H1 (cell line): ENCODE measurements around the gene IGFL3. TPM values are rescaled to one million over a fixed set of nuclear protein-coding genes. Genes with fewer than 3 reads are reported as not detected.
"Not testable (repeated sequence)": the region's sequence is repeated elsewhere in the genome, so short reads cannot be mapped to it uniquely, and the experiment has no call there.

Source experiments
- CTCF ChIA-PET: fragments of 300-600 bp; sonication (Branson Sonifier 250); formaldehyde crosslinking; loops from one replicate; lab custom pipeline; 2021; ENCODE audit not compliant: partially characterized antibody; lab: Charles Lee
- POLR2A ChIA-PET: fragments of 300-600 bp; sonication (Branson Sonifier 250); formaldehyde crosslinking; loops from one replicate; lab custom pipeline; 2021; ENCODE audit warnings: inconsistent platforms; ENCODE audit not compliant: partially characterized antibody; lab: Charles Lee
- DNase-seq, 2 experiments: peaks; one replicate each; pipeline versions ENCODE4 v3.0.0 to v3.0.0-alpha.2; 2010 to 2022; ENCODE audit warnings: low spot score in 2 of 2, low read depth in 1 of 2, mixed read lengths in 1 of 2
- FAIRE-seq: peaks from 2 replicates; lab custom pipeline; 2011; peaks lifted over from hg19 to GRCh38; lab: Jason Lieb, UNC
- H2AFZ ChIP-seq: 2 replicates; pipeline ENCODE4 v1.8.1; 2012; ENCODE audit warnings: low read length, inconsistent platforms
- H2AK5ac ChIP-seq: 2 replicates; pipeline ENCODE4 v1.6.1; 2013; ENCODE audit warnings: low read depth, low read length
- H2BK120ac ChIP-seq: replicated peaks from 2 replicates; pipeline ENCODE3; 2013; ENCODE audit warnings: low read depth, low read length, inconsistent platforms
- H2BK12ac ChIP-seq: 2 replicates; pipeline ENCODE4 v1.6.1; 2013; ENCODE audit warnings: low read depth, low read length
- H2BK15ac ChIP-seq: 2 replicates; pipeline ENCODE4 v1.6.1; 2013; ENCODE audit warnings: low read length
- H2BK20ac ChIP-seq: 2 replicates; pipeline ENCODE4 v1.6.1; 2013; ENCODE audit warnings: low read length
- H2BK5ac ChIP-seq: 2 replicates; pipeline ENCODE4 v1.6.1; 2013; ENCODE audit warnings: low read depth, low read length
- H3K14ac ChIP-seq: 2 replicates; pipeline ENCODE4 v1.6.1; 2013; ENCODE audit warnings: inconsistent platforms; ENCODE audit not compliant: insufficient read length
- H3K18ac ChIP-seq: 2 replicates; pipeline ENCODE4 v1.6.1; 2013; ENCODE audit warnings: low read length; ENCODE audit errors: extremely low read depth
- H3K23ac ChIP-seq: 2 replicates; pipeline ENCODE4 v1.6.1; 2013; ENCODE audit warnings: inconsistent platforms; ENCODE audit not compliant: insufficient read length
- H3K23me2 ChIP-seq: 2 replicates; pipeline ENCODE4 v1.6.1; 2013; ENCODE audit warnings: low read depth, low read length
- H3K27ac ChIP-seq: 2 replicates; pipeline ENCODE4 v1.6.1; 2011; ENCODE audit warnings: low read depth, low read length, inconsistent platforms
- H3K27me3 ChIP-seq, 4 experiments: replicated peaks in 1 of 4; 1 replicate in 1 of 4; 2 replicates in 3 of 4; pipeline versions ENCODE4 v1.6.1 to v1.8.1; 2011 to 2013; ENCODE audit warnings: low read length in 3 of 4, mild to moderate bottlenecking in 3 of 4, inconsistent platforms in 2 of 4, mixed read lengths in 2 of 4, moderate library complexity in 1 of 4; ENCODE audit not compliant: control insufficient read depth in 3 of 4, insufficient read depth in 3 of 4; ENCODE audit errors: extremely low read depth in 1 of 4
- H3K36me3 ChIP-seq, 4 experiments: 2 replicates each; pipeline versions ENCODE4 v1.6.1 to v1.8.1; 2011 to 2013; ENCODE audit warnings: mild to moderate bottlenecking in 4 of 4, low read length in 3 of 4, moderate library complexity in 2 of 4, control low read depth in 1 of 4, inconsistent platforms in 1 of 4; ENCODE audit not compliant: insufficient read depth in 4 of 4, control insufficient read depth in 2 of 4
- H3K4ac ChIP-seq: replicated peaks from 2 replicates; pipeline ENCODE3; 2013; ENCODE audit warnings: low read length, low read depth, mixed read lengths, inconsistent platforms; ENCODE audit not compliant: insufficient read length
- H3K4me1 ChIP-seq, 4 experiments: replicated peaks in 1 of 4; 1 replicate in 1 of 4; 2 replicates in 3 of 4; pipeline versions ENCODE4 v1.6.1 to v1.8.1; 2011 to 2013; ENCODE audit warnings: low read length in 3 of 4, inconsistent platforms in 2 of 4, mixed read lengths in 1 of 4; ENCODE audit not compliant: insufficient read depth in 4 of 4, control insufficient read depth in 3 of 4
- H3K4me2 ChIP-seq, 2 experiments: 2 replicates each; pipeline versions ENCODE4 v1.6.1 to v1.8.1; 2011 to 2013; ENCODE audit warnings: low read depth in 2 of 2, low read length in 2 of 2, control low read depth in 1 of 2, inconsistent platforms in 1 of 2, mild to moderate bottlenecking in 1 of 2; ENCODE audit not compliant: insufficient read depth in 1 of 2
- H3K4me3 ChIP-seq, 4 experiments: fragments of 200-600, 300-600 bp in 1 of 4; sonication (generic), shearing (Covaris generic), sonication (Bioruptor Twin) in 1 of 4; 2 replicates each; pipeline versions ENCODE4 v1.5.1 to v1.8.1; 2011 to 2016; ENCODE audit warnings: low read length in 4 of 4, low read depth in 3 of 4, control low read depth in 2 of 4, inconsistent platforms in 2 of 4, mild to moderate bottlenecking in 2 of 4, mixed read lengths in 1 of 4, moderate library complexity in 1 of 4; ENCODE audit not compliant: insufficient read depth in 2 of 4; ENCODE audit errors: extremely low read depth in 1 of 4
- H3K56ac ChIP-seq: replicated peaks from 2 replicates; pipeline ENCODE3; 2013; ENCODE audit warnings: low read depth, mild to moderate bottlenecking, mixed read lengths, low read length, inconsistent platforms; ENCODE audit not compliant: insufficient read length
- H3K79me1 ChIP-seq: 2 replicates; pipeline ENCODE4 v1.6.1; 2013; ENCODE audit warnings: low read depth, low read length, control low read depth
- H3K79me2 ChIP-seq, 2 experiments: 2 replicates each; pipeline versions ENCODE4 v1.6.1 to v1.8.1; 2012 to 2013; ENCODE audit warnings: low read length in 2 of 2, mild to moderate bottlenecking in 2 of 2, inconsistent platforms in 1 of 2; ENCODE audit not compliant: insufficient read depth in 2 of 2, control insufficient read depth in 1 of 2
- H3K9ac ChIP-seq, 4 experiments: replicated peaks in 1 of 4; 1 replicate in 1 of 4; 2 replicates in 3 of 4; pipeline versions ENCODE4 v1.6.1 to v1.8.1; 2011 to 2013; ENCODE audit warnings: low read depth in 3 of 4, low read length in 3 of 4, control low read depth in 2 of 4, mild to moderate bottlenecking in 2 of 4, moderate library complexity in 2 of 4, inconsistent platforms in 1 of 4; ENCODE audit errors: extremely low read depth in 1 of 4
- H3K9me3 ChIP-seq, 2 experiments: 2 replicates each; pipeline versions ENCODE4 v1.6.1 to v1.8.1; 2012 to 2013; ENCODE audit warnings: mild to moderate bottlenecking in 2 of 2, moderate library complexity in 2 of 2, control low read depth in 1 of 2, inconsistent platforms in 1 of 2, low read depth in 1 of 2, low read length in 1 of 2, mixed read lengths in 1 of 2; ENCODE audit not compliant: insufficient read depth in 2 of 2
- H4K20me1 ChIP-seq, 2 experiments: replicated peaks in 1 of 2; 2 replicates each; pipeline versions ENCODE3 to v1.8.1; 2011 to 2013; ENCODE audit warnings: inconsistent platforms in 2 of 2, low read length in 2 of 2, mild to moderate bottlenecking in 1 of 2; ENCODE audit not compliant: insufficient read depth in 2 of 2, control insufficient read depth in 1 of 2
- H4K5ac ChIP-seq: 2 replicates; pipeline ENCODE4 v1.6.1; 2013; ENCODE audit warnings: low read length, low read depth, mixed read lengths, inconsistent platforms; ENCODE audit not compliant: insufficient read length
- H4K8ac ChIP-seq: 2 replicates; pipeline ENCODE4 v1.8.0; 2013; ENCODE audit warnings: mild to moderate bottlenecking, moderate library complexity, low read length, inconsistent platforms; ENCODE audit not compliant: insufficient read depth; ENCODE audit errors: extremely low read depth
- H4K91ac ChIP-seq: replicated peaks from 2 replicates; pipeline ENCODE3; 2013; ENCODE audit warnings: low read length, mixed read lengths, inconsistent platforms; ENCODE audit not compliant: insufficient read length
- CTCF ChIP-seq, 3 experiments: IDR thresholded peaks; 1 replicate in 2 of 3; 2 replicates in 1 of 3; pipeline versions ENCODE4 v1.5.1 to v1.6.1; 2011; ENCODE audit warnings: low read length in 3 of 3, mild to moderate bottlenecking in 3 of 3, inconsistent platforms in 2 of 3, low read depth in 1 of 3, moderate library complexity in 1 of 3; ENCODE audit not compliant: insufficient read depth in 1 of 3; ENCODE audit errors: control extremely low read depth in 1 of 3
- E2F6 ChIP-seq: IDR thresholded peaks from 2 replicates; pipeline ENCODE4 v1.6.1; 2012; ENCODE audit warnings: inconsistent platforms
- JUND ChIP-seq: IDR thresholded peaks from 2 replicates; pipeline ENCODE4 v1.6.1; 2011; ENCODE audit warnings: mild to moderate bottlenecking, improper control_type of control experiment, low read length
- MAX ChIP-seq: IDR thresholded peaks from 2 replicates; pipeline ENCODE4 v1.6.1; 2012; ENCODE audit warnings: inconsistent platforms
- NRF1 ChIP-seq: IDR thresholded peaks from 2 replicates; pipeline ENCODE4 v1.6.1; 2011; ENCODE audit warnings: mild to moderate bottlenecking, low read depth, low read length, improper control_type of control experiment
- RAD21 ChIP-seq, 2 experiments: IDR thresholded peaks in 1 of 2; conservative IDR thresholded peaks in 1 of 2; 2 replicates each; pipeline ENCODE4 v1.6.1; 2011; ENCODE audit warnings: low read depth in 2 of 2, low read length in 2 of 2, improper control_type of control experiment in 1 of 2, inconsistent platforms in 1 of 2, mild to moderate bottlenecking in 1 of 2, moderate library complexity in 1 of 2
- WGBS, 2 experiments: shearing (Covaris generic) in 1 of 2; methylation state at CpG; one replicate each; pipeline versions ENCODE4 v1.1.6 to v1.1.7; 2013 to 2015; ENCODE audit warnings: low lambda C conversion rate in 2 of 2, mixed read lengths in 2 of 2, inconsistent platforms in 1 of 2, low coverage in 1 of 2, missing lambda C conversion rate in 1 of 2; ENCODE audit not compliant: insufficient replicate concordance in 2 of 2, insufficient coverage in 1 of 2, insufficient read length in 1 of 2; ENCODE audit errors: extremely low coverage in 1 of 2, missing lambda C conversion rate in 1 of 2; 5-methylcytosine and 5-hydroxymethylcytosine counted together
- polyA plus RNA-seq, 7 experiments: library from polyadenylated mRNA; depleted of rRNA in 3 of 7; stranded (reverse) in 5 of 7; unstranded in 2 of 7; fragments of >200 nt in 5 of 7; fragments of 200-250 nt in 2 of 7; gene quantifications; 1 replicate in 5 of 7; 2 replicates in 1 of 7; 4 replicates in 1 of 7; pipeline versions ENCODE4 v1.2.1 to v1.2.3, GENCODE V29; 2011 to 2013; ENCODE audit warnings: missing spikeins in 2 of 7, mixed read lengths in 2 of 7
- total RNA-seq: library from RNA; stranded (reverse); fragmentation: NEBNext Ultra II Directional; extraction: Animal tissue kit (Norgen Biotek cat#: 25700); gene quantifications from 2 replicates; pipeline ENCODE4 v1.2.1, GENCODE V29; 2021

The IGFL3 gene
- total and polyA plus RNA-seq, 2 of the 8 experiments (the other 6 are each of a cell fraction or from before 2014, with no cell fraction given) = 0.12 TPM; not detected in 1

- not testable (repeated sequence) for H2BK5ac ChIP-seq, H3K4ac ChIP-seq, H2BK12ac ChIP-seq, H3K9me3 ChIP-seq, H3K4me2 ChIP-seq, H2AFZ ChIP-seq, H3K56ac ChIP-seq, H4K20me1 ChIP-seq, H3K4me1 ChIP-seq, H3K4me3 ChIP-seq, H3K27ac ChIP-seq, H2BK15ac ChIP-seq, H3K79me2 ChIP-seq, H3K18ac ChIP-seq, H4K91ac ChIP-seq, H3K79me1 ChIP-seq, H3K23me2 ChIP-seq, H3K14ac ChIP-seq, H4K8ac ChIP-seq, H2BK20ac ChIP-seq, H2AK5ac ChIP-seq, H3K9ac ChIP-seq, H3K23ac ChIP-seq, H4K5ac ChIP-seq, H2BK120ac ChIP-seq, H3K36me3 ChIP-seq
- H3K27me3 ChIP-seq = peaks cover 2 to 17% (median 11%) of the 10 kb centered on the region in 4 experiments
- TF ChIP-seq E2F6 (peak; percentile 67), CTCF (IDR thresholded peaks at IDR 0.05; ENCODE audit: control extremely low read depth in 1 of 3, insufficient read depth in 1 of 3, low read depth in 1 of 3, low read length in 3 of 3) (peak; percentile 64 to 86 (median 71)), MAX (peak; percentile 37; the same call in 1 of the 2 replicates), JUND (0 out of 2 replicates have a peak, but pooled peaks have one; percentile 38), RAD21 (IDR thresholded peaks at IDR 0.05 in 1 of 2, conservative IDR thresholded peaks at IDR 0.05 in 1 of 2; ENCODE audit: low read depth in 2 of 2, low read length in 2 of 2) (peak; percentile 87), NRF1 (peak; percentile 36; the same call in 1 of the 2 replicates)
- POLR2A ChIA-PET = interaction anchor here (0.9 to 1.1 kb wide), 4 partner anchors 108 to 190 kb away, joined by 3 to 7 read pairs (median 3); no protein-coding TSS in a partner anchor
- 58% methylated on average over 33 of the region's 71 CpGs; no CpG with 5 or more reads in 1 of the 2 experiments for WGBS, 2 experiments
- DNase-seq (peak; percentile 50 to 83), FAIRE-seq (peak; percentile 82)
- CTCF ChIA-PET = interaction anchor here (0.6 to 8.0 kb wide), 84 partner anchors 9 to 595 kb away, joined by 3 to 365 read pairs (median 4); partner anchors contain the start of genes FOXA3, HIF3A, IGFL1 and IGFL2
Observed at GRCh38 chr19:46078573-46079332, 45.7 kb downstream of the IGFL3 start.
